ENCODE data around the gene GRHL3.

Gene GRHL3

DNA sequence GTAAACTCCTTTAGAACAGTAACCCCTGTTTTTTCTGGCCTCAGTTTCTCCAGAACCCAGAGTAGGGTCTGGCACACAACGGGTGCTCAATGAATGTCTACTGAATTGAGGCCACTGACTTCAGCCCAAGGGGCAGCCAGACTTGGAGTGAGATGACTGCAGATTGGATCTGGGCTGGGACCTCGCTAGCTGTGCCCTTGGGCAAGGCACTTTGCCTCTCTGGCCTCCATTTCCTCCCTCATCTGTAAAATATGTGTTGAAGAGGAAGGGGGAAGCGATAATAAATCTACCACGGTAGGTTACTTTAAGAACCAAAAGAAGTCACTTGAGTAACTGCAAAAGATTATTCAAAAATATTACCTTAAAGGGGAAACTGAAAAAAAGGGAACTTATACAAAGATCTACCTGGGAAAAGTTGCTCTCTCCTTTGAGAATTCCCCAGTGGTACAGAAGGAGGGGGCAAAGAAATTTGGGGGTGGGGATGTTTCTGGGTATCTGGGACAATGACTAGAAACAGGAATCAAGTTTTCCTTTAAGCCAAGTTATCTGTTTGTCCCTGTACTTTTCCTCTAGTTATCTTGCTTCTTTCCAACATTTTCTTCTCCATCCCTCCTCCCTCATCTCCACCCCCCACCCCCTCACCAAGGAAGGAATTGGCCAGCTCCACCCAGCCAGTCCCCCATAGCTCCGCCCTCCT, 394 bp upstream of the GRHL3 start:
- DNase-seq = no peak

DNA sequence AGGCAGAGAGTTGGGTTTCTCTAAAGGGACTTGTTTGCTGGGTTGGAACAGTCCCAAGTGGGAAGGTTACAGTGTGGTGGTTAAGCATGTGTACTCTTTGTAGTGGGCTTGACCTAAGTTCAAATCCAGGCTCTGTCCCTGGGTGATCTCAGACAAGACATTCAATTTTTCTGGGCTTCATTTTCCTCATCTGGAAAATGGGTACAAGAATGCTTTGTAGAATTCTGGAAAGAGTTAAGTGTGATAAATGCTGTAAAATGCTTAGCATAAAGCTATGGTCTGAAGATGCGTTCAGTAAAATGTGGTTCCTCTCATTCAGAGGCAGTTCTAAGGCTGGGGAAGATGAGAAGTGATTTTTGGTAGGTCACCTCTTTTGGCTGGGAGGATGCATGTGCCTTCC, 805 bp downstream of the GRHL3 start:
- no peak for DNase-seq

DNA sequence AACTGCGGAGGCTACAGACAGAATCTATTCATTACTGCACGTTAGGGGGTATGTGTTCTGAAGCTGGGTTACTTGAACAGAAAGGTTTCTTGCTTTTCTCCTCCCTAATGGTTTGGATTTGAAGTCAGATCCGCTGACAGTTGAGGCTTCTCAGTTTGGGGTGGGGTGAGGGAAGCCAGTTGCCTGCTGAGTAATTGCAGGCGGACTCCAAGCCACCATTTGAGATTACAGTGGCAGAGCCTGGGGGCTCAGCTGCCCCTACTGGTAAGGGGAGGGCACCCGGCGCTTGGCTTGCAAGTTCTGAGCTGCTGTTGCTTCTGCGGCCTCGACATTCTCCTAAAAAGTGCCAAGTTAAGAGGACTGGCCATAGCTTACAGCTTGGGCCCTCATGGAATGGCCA, 2.0 kb downstream of the GRHL3 start:
- no peak for DNase-seq

DNA sequence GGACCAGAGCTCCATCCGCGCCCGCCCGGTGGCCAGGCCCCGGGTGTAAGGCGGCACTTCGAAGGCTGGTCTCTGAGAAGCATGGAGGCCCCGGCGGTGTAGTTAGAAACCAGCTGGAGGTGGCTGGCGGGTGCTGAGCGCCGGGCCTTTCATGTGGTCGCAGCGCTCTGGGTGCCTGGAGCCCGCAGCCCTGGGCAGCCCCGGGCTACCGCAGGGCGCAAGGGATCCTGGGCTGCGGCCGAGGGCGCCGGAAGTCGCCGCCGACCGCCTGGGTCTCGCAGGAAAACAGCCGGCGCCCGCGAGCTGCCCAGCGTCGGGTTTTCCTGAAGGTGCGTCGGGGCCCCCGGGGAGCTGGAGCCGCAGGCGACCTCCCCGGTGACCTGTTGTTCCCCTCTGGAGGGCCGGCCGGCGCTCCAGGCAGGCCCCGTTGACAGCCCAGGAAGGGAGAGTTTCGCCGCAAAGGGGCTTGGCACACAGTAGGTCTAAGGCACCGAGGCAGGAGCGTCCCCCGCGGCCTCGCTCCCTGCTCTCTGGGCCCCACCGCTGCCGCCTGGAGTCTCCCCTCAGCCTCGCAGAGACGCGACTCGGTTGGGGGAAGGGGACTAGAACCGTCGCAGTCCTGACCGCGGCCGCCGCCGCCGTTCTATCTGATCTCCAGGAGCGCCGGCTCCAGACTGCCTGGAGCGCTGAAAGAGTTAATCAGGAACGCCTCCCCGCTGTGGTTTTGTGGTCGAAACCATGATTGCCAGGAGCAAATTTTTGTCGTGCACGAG, 2.7 kb downstream of the GRHL3 start:
- DNase-seq = peak; percentile 63 to 65

DNA sequence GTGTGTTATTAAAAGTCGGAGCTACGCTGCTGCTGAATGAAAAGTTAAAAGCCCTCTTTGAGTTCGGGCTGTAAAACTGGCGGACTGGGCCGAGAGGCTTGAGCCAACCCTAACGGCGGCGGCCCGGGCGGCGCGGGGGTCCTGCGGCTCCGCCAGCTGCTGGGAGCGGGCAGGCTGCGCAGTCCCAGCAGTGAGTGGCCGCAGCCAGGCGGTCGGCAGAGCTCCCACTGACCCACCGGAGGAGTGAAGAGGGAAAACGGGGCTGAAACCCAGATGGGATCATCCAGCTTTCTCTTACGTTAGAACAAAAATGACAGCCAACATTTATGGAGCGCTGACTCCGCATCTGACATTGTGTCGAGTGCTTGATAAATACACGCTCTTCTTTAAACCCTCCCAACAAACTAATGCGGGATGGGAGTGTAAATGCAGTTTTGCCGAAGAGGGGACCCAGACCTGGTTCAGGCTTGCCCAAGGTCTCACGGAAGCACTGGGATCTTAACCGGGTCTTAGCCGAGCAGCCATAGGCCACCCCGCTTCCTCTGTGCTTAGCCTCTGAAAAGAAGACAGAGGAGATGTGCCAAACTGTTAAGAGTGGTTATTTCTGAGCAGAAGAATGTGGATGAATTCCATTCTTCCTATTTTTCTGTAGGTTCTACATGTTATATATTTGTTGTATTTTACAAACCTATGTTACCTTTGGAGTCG, 3.5 kb downstream of the GRHL3 start:
- DNase-seq = no peak

DNA sequence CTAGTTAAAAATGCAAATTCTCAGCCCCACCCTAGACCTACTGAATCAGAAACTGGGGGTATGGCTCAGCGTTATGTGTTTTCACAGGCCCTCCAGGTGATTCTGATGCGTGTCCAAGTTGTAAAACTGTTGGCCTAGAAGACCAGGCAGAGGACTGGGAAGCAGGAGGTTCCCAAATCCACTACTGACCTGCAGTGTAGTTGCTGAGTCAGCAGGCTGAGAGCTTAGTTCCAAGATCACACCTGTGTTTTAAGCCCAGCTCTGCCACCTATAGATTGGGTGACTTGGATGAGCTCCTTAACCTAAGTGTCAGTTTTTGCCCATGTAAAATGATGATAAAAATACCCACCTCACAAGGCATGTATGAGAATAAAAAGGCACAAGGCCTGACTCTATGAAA, 4.1 kb downstream of the GRHL3 start:
- DNase-seq = no peak

DNA sequence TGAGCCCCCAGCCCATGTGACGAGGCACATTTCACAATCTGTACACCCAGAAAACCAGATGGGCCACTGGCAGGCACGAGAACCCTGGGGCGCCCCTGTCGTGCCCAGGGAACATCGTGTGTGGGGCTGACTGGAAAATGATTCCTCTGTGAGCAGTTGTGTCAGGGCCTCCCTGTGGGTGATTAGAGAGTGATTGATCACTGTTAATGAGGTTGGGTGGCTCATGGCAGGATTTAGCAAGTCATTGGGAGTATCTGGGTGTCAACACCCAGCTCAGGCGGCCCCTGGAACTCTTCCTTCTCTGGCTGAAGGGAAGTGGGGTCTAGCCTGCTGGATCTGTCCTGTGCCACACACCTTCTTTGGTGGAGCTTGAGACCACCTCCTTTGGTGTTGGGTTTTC, 5.7 kb downstream of the GRHL3 start:
- DNase-seq = no peak

DNA sequence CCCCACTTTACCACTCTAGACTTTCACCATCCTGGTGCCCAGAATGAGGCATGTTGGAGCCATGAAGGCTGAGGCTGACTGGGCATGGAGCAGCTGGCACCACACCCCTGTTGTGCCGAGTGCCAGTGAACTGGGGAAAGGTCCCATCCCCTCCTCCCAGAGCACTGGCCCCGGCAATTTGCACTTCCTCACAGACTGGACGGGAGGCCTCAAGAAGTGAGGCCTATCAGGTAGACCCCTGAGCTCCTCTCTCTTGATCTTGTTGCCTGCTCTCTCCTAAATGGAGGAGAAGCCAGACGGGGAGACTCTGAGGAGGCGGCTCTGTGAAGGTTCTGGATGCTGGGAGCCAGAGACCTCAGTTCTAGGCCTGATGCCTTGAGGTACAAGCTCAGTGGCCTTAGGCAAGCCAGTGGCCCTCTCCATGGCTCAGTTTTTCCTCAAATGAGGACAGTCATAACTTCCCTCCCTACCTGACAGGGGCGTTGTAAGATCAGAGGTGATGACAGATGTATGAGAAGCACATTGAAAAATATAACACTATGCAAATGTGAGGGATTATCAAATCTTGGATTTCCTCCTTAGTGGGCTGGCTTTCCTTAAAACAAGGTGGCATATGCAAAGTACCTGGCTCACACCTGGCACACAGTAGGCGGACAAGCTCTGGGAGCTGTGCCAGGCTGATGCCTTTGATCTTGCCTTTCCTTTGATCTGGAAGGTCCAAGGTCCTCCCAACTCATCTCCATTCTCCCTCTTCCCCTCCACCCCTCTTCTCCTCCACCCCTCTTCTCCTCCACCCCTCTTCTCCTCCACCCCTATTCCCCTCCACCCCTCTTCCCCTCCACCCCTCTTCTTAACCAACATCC, 6.7 kb downstream of the GRHL3 start:
- no peak for DNase-seq

DNA sequence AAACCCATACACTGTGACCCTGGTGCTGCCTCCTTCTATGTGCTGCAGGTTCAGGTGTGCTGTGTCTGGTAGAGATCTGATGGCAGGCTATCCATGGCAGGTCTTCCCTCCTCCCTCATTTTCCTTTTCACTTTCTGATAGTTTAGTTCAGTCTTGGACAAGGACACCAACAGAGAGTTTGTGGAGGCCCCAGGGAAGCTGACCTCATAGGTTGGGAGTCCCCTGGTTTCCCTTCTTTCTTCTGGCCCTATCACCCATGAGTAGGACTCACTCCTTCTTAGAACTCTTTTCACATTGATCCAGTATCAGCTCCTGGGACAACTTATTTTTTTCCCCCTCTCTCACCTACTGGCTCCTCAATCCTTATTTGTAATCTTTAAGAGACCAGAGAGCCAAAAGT, 8.3 kb downstream of the GRHL3 start:
- no peak for DNase-seq

DNA sequence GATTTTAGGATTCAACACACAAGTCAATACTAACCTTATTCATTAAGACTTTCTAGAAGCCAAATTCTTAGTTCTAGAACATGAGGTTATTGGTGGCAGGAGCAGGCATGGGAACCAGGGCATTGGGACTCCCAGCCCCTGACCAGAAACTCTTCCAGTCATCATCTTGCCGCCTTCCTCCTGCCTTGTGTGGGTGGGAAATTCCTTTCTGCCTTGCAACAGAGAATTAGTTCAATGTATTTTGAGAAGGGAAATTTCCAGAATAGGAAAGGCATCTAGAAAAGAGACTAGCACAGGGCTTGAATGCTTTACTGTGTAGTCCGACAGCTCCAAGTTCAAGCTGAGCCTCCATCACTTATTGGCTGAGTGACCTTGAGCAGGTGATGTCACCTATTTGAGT, 8.7 kb downstream of the GRHL3 start:
- DNase-seq = no peak

DNA sequence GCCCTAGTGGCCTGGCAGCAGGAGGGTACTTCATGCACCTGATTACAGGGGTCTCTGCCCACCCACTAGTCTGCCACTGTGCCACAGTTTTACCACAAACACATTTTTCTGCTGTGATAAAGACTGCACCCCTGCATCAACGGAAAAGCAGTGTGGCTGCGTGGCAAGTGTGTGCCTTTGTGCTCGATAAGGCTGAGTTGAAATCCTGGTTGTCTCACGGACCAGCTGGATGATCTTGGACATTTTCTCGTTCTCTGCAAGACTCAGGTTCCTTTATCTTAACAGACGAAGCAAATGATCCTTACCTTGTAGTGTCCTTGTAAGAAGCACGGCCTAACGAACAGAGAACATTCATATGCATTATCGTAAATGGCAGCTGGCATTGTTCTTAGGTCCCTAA, 10.2 kb downstream of the GRHL3 start:
- DNase-seq = no peak

DNA sequence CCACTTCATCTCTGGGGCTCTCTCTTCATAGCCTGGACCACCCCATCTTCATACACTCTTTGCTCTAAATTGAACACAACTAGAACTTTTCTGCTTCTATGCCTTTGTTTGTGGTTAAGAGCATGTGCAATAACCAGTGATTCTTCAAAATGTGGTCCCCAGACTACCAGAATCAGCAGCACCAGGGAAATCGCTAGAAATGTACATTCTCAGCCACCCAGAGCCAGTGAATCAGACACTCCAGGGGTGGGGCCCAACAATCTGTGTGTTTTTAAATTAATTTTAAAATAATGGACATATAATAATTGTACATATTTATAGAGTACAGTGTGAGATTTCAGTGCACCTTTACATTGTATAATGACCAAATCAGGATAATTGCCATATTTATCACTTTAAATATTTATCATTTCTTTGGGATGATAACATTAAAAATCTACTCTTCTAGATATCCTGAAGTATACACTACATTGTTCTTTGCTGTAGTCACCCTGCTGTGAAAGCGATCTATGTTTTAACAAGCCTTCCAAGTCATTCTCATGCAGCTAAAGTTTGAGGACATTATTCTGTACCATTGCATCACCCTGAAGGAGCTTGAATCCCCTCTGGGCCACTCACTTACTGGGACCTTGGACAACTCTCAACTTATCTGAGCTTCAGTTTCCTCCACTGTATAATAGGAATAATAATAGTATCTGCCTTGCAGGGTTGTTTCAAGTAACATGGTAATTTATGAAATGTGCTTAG, 10.8 kb downstream of the GRHL3 start:
- no peak for DNase-seq

DNA sequence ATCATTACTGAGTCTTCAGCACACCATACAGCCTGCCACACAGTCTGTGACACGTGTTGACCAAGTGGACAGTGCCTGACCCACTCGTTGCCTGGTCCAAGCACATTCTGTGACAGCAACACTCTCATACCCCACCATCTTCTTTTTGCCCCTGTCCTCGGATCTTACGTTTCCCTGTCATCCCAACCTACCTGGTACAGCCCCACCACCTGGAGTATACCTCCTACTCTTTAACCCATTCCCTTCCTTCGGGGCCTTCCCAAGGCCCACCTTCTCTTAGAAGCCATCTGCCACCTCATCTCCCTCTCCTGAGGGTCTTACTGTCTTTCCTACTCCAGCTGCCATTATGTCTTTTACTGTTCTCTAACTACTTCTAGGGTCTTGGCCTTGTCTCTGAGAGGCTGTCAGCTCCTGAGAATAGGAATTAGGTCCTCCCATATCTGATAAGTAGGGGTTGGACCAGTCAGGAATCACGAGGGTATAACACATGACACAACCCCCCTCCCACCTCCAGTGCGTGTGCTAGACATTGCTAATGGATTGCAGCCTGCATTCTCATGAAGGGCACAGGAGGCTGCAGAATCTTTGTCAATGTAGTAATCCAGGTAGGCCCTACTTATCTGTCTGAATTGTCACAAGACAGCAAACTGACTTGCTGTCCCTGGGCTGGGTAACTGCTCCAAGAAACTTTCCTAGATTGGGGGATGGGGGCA, 13.0 kb downstream of the GRHL3 start:
- no peak for DNase-seq

DNA sequence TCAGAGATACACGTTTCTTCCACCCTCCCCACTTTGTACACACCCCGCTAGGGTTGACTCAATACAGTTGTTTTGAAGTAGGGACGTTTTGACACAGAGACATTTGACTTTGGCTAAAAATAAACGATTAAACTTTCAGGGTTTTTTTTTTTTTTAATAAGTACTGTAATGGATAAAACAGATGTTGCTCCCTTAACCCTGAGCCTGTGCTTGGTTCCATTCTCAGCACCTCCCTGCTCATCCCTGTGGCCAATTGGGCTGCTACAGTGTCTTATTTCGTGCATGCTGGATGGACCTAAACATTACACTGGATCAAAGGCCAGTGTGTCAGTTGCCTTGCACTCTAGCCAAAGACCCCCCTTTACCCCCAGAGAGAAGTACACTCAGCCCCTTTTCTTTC, 16.9 kb downstream of the GRHL3 start:
- DNase-seq = no peak

DNA sequence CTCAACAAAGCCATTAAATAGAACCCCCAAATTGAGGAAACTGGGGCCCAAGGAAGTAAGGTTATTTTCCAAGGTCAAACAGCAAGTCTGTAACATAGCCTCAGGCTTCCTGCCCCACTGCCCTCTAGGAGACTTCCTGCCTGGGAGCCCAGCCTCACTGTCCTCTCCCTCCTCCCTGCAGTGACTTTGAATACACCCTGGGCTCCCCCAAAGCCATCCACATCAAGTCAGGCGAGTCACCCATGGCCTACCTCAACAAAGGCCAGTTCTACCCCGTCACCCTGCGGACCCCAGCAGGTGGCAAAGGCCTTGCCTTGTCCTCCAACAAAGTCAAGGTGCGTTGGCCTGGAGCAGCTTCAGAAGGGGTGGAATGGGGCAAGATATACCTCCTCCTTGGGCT, 18.3 kb downstream of the GRHL3 start:
- DNase-seq = no peak

DNA sequence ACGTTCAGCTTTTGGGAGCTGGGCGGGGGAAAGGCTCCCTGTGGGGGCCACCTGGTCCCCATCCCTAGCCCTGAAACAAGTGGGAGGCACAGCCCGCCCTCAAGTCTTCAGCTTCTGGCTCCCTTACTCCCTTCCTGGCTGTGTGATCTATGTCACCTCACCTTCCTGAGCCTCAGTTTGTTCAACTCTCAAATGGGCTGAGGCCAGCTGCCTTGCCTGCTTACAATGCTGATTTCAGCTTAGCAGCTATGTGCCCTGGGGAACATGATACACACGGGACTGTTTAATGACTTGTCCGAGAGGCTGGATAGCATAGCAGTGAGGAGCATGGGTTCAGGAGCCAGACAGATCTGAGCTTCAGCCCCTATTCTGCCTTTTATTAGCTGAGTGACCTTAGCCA, 19.3 kb downstream of the GRHL3 start:
- DNase-seq = no peak

DNA sequence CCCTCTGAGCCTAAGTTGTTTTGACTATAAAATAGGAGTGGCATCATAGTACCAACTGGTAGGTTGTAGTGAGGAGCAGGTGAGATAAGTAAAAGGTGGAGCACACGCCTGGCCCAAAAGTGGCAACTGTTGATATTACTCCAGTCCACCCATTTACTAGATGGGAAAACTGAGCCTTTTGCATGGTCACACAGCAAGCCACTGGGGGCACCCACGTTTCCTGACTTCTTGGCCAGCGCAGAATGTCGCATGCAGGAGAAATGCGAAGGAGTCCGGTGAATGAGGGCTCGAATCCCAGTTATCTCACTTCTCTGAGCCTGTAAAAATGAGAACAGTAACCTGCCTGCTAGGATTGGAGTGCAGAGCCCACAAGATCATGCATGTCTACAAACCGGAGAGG, 20.8 kb downstream of the GRHL3 start:
- no peak for DNase-seq

DNA sequence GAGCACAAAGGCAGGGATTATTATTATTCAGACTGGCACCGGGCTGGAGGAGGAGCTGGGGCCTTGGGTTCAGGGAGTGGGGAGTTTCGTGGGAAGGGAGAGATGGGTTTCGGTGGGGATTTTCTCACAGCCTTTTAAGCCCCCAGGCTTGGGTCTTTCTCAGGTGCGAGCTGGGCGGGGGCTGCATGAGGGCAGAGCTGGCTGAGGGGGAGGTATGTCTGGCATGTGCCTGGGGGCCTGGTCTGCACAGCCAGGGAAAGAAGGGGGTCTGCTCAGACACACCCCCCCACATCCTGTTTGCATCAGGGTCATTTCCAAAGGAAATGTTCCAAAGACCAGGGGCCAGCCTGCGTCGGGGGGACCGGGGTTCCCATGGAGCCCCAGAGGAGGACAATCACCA, 21.6 kb downstream of the GRHL3 start:
- no peak for DNase-seq

DNA sequence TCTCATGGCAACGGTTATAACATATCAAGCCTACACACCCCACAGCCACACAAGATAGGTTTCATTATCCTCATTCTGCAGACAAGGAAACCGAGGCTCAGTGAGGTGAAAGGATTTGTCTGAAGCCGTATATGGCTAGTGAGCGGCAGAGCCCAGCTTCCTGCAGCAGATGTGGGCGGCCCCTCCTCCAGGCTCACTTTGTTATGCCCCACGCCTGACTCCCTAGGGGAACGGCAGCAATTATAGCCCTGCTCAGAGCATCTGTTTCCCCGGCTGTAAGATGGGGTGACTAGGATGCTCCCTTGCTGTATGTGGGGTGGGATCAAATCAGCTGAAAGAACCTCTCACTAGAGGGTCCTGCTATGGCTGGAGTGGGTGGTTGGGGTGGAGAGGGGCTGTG, 22.1 kb downstream of the GRHL3 start:
- DNase-seq = no peak

DNA sequence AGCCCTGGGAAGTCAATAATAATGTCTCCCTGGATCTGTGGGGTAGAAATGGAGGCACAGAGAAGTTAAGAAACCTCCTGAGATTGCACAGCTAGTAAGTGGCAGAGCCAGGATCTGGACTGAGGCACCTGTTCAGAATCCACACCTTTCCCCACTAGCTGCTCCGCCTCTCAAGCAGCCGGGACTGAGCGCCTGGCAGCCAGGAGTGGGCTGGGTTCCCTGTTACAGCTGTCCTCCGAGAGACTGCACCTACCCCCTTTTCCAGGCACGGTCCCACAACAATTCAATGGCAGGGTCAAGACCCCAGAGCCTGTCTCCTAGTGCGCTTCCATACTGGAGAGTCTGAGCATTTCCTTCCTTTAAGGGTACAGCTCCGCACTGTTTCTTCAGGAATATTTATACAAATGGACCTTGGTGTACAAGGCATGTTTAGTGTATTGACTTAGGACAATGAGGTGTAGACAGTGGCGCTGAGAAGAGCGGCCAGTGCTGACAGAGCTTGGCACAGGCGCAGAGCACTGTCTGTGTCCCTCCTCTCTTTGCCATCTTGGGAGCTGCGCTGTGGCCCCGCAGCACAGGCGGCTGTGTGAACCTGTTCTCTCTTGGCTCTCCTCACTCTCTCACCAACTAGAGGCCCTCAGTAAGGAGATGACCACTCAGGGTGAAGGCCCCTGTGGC, 24.4 kb downstream of the GRHL3 start:
- DNase-seq = no peak

DNA sequence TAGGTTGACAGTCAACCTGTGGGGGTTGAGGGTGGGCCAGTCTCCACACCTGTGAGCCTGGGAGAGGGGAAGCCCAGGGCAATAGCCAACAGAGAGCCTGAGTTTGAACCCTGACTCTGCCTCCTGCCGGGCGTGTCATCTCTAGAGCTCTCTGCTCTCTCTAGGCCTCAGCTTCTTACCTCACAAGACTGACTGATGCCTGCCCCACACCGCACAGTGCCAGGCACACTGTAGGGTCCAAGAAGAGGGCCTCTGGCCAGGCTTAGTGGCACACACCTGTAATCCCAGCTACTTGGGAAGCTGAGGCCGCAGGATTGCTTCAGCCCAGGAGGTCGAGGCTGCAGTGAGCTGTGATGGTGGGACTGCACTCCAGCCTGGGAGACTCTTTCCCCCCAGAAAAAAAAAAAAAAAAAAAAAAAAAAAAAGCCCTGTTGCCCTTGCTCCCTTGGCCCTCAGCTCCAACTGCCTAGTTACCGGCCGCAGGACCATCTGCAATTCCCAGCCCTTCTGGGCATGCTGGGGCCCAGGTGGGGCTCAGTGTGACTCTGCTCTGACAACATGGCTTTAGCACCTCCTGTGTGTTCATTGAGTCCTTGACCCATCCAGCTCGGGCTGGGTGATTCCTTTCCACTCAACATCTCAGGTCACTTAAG, 25.1 kb downstream of the GRHL3 start:
- no peak for DNase-seq
